PC-9 (cell line): ENCODE data around the gene USP31. TPM values are rescaled to one million over a fixed set of nuclear protein-coding genes. Genes with fewer than 3 reads are reported as not detected.

ENCODE experiments used
- BruUV-seq: library from RNA; stranded (reverse); fragments of 400-500 nt; replicated peaks from 2 replicates; lab custom pipeline; 2021; lab: Mats Ljungman, UMichigan
- CTCF ChIA-PET: fragments of 300-600 bp; sonication (Branson Sonifier 250); formaldehyde crosslinking; loops from one replicate; lab custom pipeline; 2022; ENCODE audit warnings: antibody characterized with exemption; lab: Charles Lee
- POLR2A ChIA-PET: fragments of 300-600 bp; sonication (Branson Sonifier 250); formaldehyde crosslinking; loops from one replicate; lab custom pipeline; 2022; ENCODE audit warnings: antibody characterized with exemption; ENCODE audit not compliant: unreplicated experiment; lab: Charles Lee
- DNase-seq, 2 experiments: peaks; one replicate each; pipeline versions ENCODE4 v3.0.0 to v3.0.0-alpha.2; 2015 to 2022; ENCODE audit warnings: mixed read lengths in 1 of 2
- H2AFZ ChIP-seq: fragments of 200-600 bp; sonication (generic); 2 replicates; pipeline ENCODE4 v1.8.1; 2017; ENCODE audit warnings: antibody characterized with exemption
- H3F3A ChIP-seq: fragments of 200-600 bp; sonication (generic); 2 replicates; pipeline ENCODE4 v1.8.1; 2017; ENCODE audit warnings: antibody characterized with exemption, mild to moderate bottlenecking, low read depth; ENCODE audit not compliant: insufficient read depth
- H3K27ac ChIP-seq: fragments of 200-600 bp; sonication (generic); 2 replicates; pipeline ENCODE4 v1.6.1; 2016; ENCODE audit warnings: mixed run types
- H3K27me3 ChIP-seq: fragments of 200-600 bp; sonication (generic); 2 replicates; pipeline ENCODE4 v1.6.1; 2016; ENCODE audit warnings: low read depth, mixed run types; ENCODE audit not compliant: insufficient read depth
- H3K36me3 ChIP-seq: fragments of 200-600 bp; sonication (generic); 2 replicates; pipeline ENCODE4 v1.6.1; 2016; ENCODE audit warnings: low read depth, mixed run types
- H3K4me1 ChIP-seq: fragments of 200-600 bp; sonication (generic); replicated peaks from 2 replicates; pipeline ENCODE4 v1.6.1; 2016; ENCODE audit warnings: mixed run types; ENCODE audit not compliant: insufficient read depth
- H3K4me2 ChIP-seq: fragments of 200-600 bp; sonication (generic); 2 replicates; pipeline ENCODE4 v1.6.1; 2017; ENCODE audit warnings: mixed run types
- H3K4me3 ChIP-seq: fragments of 200-600 bp; sonication (generic); 2 replicates; pipeline ENCODE4 v1.6.1; 2016; ENCODE audit warnings: mixed run types
- H3K79me2 ChIP-seq: fragments of 200-600 bp; sonication (generic); 2 replicates; pipeline ENCODE4 v1.6.1; 2017; ENCODE audit warnings: low read depth, mixed run types
- H3K9me2 ChIP-seq: fragments of 200-600 bp; sonication (generic); 2 replicates; pipeline ENCODE4 v1.8.1; 2017; ENCODE audit warnings: mild to moderate bottlenecking; ENCODE audit not compliant: insufficient read depth
- H3K9me3 ChIP-seq: fragments of 200-600 bp; sonication (generic); 2 replicates; pipeline ENCODE4 v1.8.1; 2016; ENCODE audit warnings: low read depth; ENCODE audit not compliant: insufficient read depth
- H4K20me1 ChIP-seq: fragments of 200-600 bp; sonication (generic); 2 replicates; pipeline ENCODE4 v1.8.1; 2017; ENCODE audit not compliant: insufficient read depth
- CTCF ChIP-seq: fragments of 200-600 bp; sonication (generic); conservative IDR thresholded peaks from 2 replicates; pipeline ENCODE4 v1.6.1; 2017; ENCODE audit warnings: mixed run types, antibody characterized with exemption, mild to moderate bottlenecking, moderate library complexity
- EZH2 ChIP-seq: fragments of 200-600 bp; sonication (generic); IDR thresholded peaks from 2 replicates; pipeline ENCODE4 v1.8.0; 2017; ENCODE audit warnings: antibody characterized with exemption, low read depth
- intact Hi-C: fragments of 100-400 bp; cut with micrococcal nuclease; formaldehyde crosslinking; loops from one replicate; pipeline ENCODE4 v1.10.0; 2022; ENCODE audit not compliant: unreplicated experiment
- total RNA-seq: library from RNA; stranded (reverse); gene quantifications from 2 replicates; pipeline ENCODE4 v1.2.3, GENCODE V29; 2021

USP31 gene
- total RNA-seq, 1 experiment from 2014 or later = 12.1 TPM

GRCh38 chr16:23158114-23158513, 8.9 kb upstream of the USP31 start:
- BruUV-seq = no TSS peak
- POLR2A ChIA-PET = no interaction called here
- intact Hi-C loops = no loop called here

GRCh38 chr16:23156946-23157460, 7.8 kb upstream of the USP31 start:
- CTCF ChIA-PET = no interaction called here
- no TSS peak for BruUV-seq

More at GRCh38 chr16:23158114-23158513, 8.9 kb upstream of the USP31 start:
- no peaks in the 10 kb centered on the region for H3K79me2 ChIP-seq
- no peaks in the 10 kb centered on the region; the same call in 1 of the 2 replicates for H3K27me3 ChIP-seq
- no peaks in the 10 kb centered on the region for H3K4me1 ChIP-seq
- H3K9me2 ChIP-seq = no peaks in the 10 kb centered on the region
- H3K4me3 ChIP-seq = no peak overlapping the region
- no peak overlapping the region for H3K4me2 ChIP-seq
- H2AFZ ChIP-seq = no peak overlapping the region
- CTCF ChIA-PET = no interaction called here
- H3F3A ChIP-seq = no peaks in the 10 kb centered on the region
- TF ChIP-seq CTCF (no peak), EZH2 (no peak)
- no peak overlapping the region for H3K27ac ChIP-seq
- no peaks in the 10 kb centered on the region for H3K9me3 ChIP-seq
- no peak for DNase-seq
- no peaks in the 10 kb centered on the region for H3K36me3 ChIP-seq
- no peaks in the 10 kb centered on the region for H4K20me1 ChIP-seq

DNA sequence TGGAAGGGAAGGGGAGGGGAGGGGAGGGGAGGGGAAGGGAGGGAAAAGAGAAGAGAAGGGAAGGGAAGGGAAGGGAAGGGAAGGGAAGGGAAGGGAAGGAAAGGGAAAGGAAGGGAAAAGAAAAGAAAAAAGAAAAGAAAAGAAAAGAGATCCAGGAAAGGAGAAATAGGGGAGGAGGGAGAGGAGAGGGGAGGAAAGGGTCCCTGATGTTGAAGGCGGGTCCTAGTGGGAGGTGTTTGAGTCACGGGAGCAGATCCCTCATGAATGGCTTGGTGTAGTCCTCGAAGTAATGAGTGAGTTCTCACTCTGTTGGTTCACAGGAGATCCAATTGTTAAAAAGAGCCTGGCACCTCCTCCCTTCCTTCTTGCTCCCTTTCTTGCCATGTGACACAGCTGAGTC, 6.9 kb upstream of the USP31 start:
- no TSS peak for BruUV-seq
- CTCF ChIA-PET = no interaction called here
- H3K4me1 ChIP-seq = no peaks in the 10 kb centered on the region
- TF ChIP-seq CTCF (no peak), EZH2 (no peak)
- no peaks in the 10 kb centered on the region for H3K36me3 ChIP-seq
- no peaks in the 10 kb centered on the region for H3K9me3 ChIP-seq
- no peaks in the 10 kb centered on the region for H3K79me2 ChIP-seq
- no peaks in the 10 kb centered on the region for H3K9me2 ChIP-seq
- H3K4me3 ChIP-seq = no peak overlapping the region
- no peak overlapping the region for H2AFZ ChIP-seq
- H4K20me1 ChIP-seq = no peaks in the 10 kb centered on the region
- POLR2A ChIA-PET = no interaction called here
- no peaks in the 10 kb centered on the region for H3F3A ChIP-seq
- no peak overlapping the region for H3K4me2 ChIP-seq
- H3K27ac ChIP-seq = no peak overlapping the region
- intact Hi-C loops = no loop called here
- no peaks in the 10 kb centered on the region; the same call in 1 of the 2 replicates for H3K27me3 ChIP-seq
- no peak for DNase-seq

More at GRCh38 chr16:23156946-23157460, 7.8 kb upstream of the USP31 start:
- intact Hi-C loops = no loop called here
- no peak for DNase-seq
- no peaks in the 10 kb centered on the region for H3K79me2 ChIP-seq
- H4K20me1 ChIP-seq = no peaks in the 10 kb centered on the region
- no peaks in the 10 kb centered on the region for H3F3A ChIP-seq
- POLR2A ChIA-PET = no interaction called here
- TF ChIP-seq CTCF (no peak), EZH2 (no peak)
- no peaks in the 10 kb centered on the region for H3K4me1 ChIP-seq
- H3K36me3 ChIP-seq = no peaks in the 10 kb centered on the region
- H3K4me3 ChIP-seq = no peak overlapping the region
- no peaks in the 10 kb centered on the region; the same call in 1 of the 2 replicates for H3K27me3 ChIP-seq
- H3K9me3 ChIP-seq = no peaks in the 10 kb centered on the region
- no peaks in the 10 kb centered on the region for H3K9me2 ChIP-seq
- no peak overlapping the region for H3K4me2 ChIP-seq
- H3K27ac ChIP-seq = no peak overlapping the region
- H2AFZ ChIP-seq = no peak overlapping the region
